T-helper 2 cell treated with Interferon-gamma antibody and Interleukin-4, amounts not matched to agents 5 μg/mL and 100 μg/mL, for 36 hours (primary cell): ENCODE data around the gene BEST1.

Experiments
- DNase-seq: peaks from one replicate; pipeline ENCODE4 v3.0.0; 2021; ENCODE audit warnings: low spot score
- H3K27ac Mint-ChIP-seq: one replicate; pipeline ENCODE4 v1.8.0; 2021; ENCODE audit warnings: mild to moderate bottlenecking, mixed read lengths
- H3K27me3 Mint-ChIP-seq: one replicate; pipeline ENCODE4 v1.8.0; 2021; ENCODE audit warnings: low read depth, mixed read lengths
- H3K36me3 Mint-ChIP-seq: one replicate; pipeline ENCODE4 v1.8.0; 2021; ENCODE audit warnings: low read depth, mixed read lengths
- H3K4me1 Mint-ChIP-seq: one replicate; pipeline ENCODE4 v1.8.0; 2021; ENCODE audit warnings: low read depth, mixed read lengths
- H3K4me3 Mint-ChIP-seq: one replicate; pipeline ENCODE4 v1.8.0; 2022; ENCODE audit warnings: mild to moderate bottlenecking, moderate library complexity, mixed read lengths
- H3K9me3 Mint-ChIP-seq: one replicate; pipeline ENCODE4 v1.8.0; 2021; ENCODE audit warnings: mixed read lengths

The BEST1 gene

GRCh38 chr11:61911128-61911700, 38.9 kb upstream of the BEST1 start:
- no peaks in the 10 kb centered on the region for H3K36me3 Mint-ChIP-seq
- no peak for DNase-seq
- peaks cover 19% of the 10 kb centered on the region for H3K27me3 Mint-ChIP-seq
- H3K4me1 Mint-ChIP-seq, result no peaks in the 10 kb centered on the region
- H3K4me3 Mint-ChIP-seq, result no peak overlapping the region
- no peaks in the 10 kb centered on the region for H3K9me3 Mint-ChIP-seq
- H3K27ac Mint-ChIP-seq, result no peak overlapping the region

- Mint-ChIP-seq H3K27me3 (peaks cover 26% of the 10 kb centered on the region), H3K36me3 (no peaks in the 10 kb centered on the region), H3K4me3 (no peak overlapping the region), H3K27ac (no peak overlapping the region), H3K9me3 (no peaks in the 10 kb centered on the region), H3K4me1 (no peaks in the 10 kb centered on the region)
- DNase-seq, result no peak
Measured at GRCh38 chr11:61911701-61912529, 38.2 kb upstream of the BEST1 start.

- DNase-seq, result no peak
- Mint-ChIP-seq H3K27me3 (peaks cover 27% of the 10 kb centered on the region), H3K27ac (no peak overlapping the region), H3K4me1 (no peaks in the 10 kb centered on the region), H3K4me3 (no peak overlapping the region), H3K36me3 (no peaks in the 10 kb centered on the region), H3K9me3 (no peaks in the 10 kb centered on the region)
Measured at GRCh38 chr11:61912530-61912898, 37.6 kb upstream of the BEST1 start.

- no peaks in the 10 kb centered on the region for H3K36me3 Mint-ChIP-seq
- peaks cover 34% of the 10 kb centered on the region for H3K27me3 Mint-ChIP-seq
- no peak overlapping the region for H3K4me3 Mint-ChIP-seq
- peaks cover 4% of the 10 kb centered on the region for H3K4me1 Mint-ChIP-seq
- no peaks in the 10 kb centered on the region for H3K9me3 Mint-ChIP-seq
- H3K27ac Mint-ChIP-seq, result no peak overlapping the region
- no peak for DNase-seq
Measured at GRCh38 chr11:61912991-61913698, 37.0 kb upstream of the BEST1 start.

GRCh38 chr11:61913699-61914395, 36.3 kb upstream of the BEST1 start:
- no peak overlapping the region for H3K4me3 Mint-ChIP-seq
- H3K36me3 Mint-ChIP-seq, result no peaks in the 10 kb centered on the region
- peaks cover 4% of the 10 kb centered on the region for H3K4me1 Mint-ChIP-seq
- no peaks in the 10 kb centered on the region for H3K9me3 Mint-ChIP-seq
- peaks cover 41% of the 10 kb centered on the region for H3K27me3 Mint-ChIP-seq
- DNase-seq, result no peak
- H3K27ac Mint-ChIP-seq, result no peak overlapping the region

GRCh38 chr11:61914471-61915171, 35.5 kb upstream of the BEST1 start:
- Mint-ChIP-seq H3K9me3 (no peaks in the 10 kb centered on the region), H3K4me1 (peaks cover 4% of the 10 kb centered on the region), H3K27me3 (peaks cover 48% of the 10 kb centered on the region), H3K4me3 (no peak overlapping the region), H3K27ac (no peak overlapping the region), H3K36me3 (no peaks in the 10 kb centered on the region)
- DNase-seq, result no peak

- Mint-ChIP-seq H3K9me3 (no peaks in the 10 kb centered on the region), H3K4me1 (peaks cover 4% of the 10 kb centered on the region), H3K36me3 (no peaks in the 10 kb centered on the region), H3K27ac (no peak overlapping the region), H3K27me3 (peaks cover 56% of the 10 kb centered on the region), H3K4me3 (peak overlapping the region; percentile 24)
- DNase-seq, result no peak
Measured at GRCh38 chr11:61916737-61917333, 33.3 kb upstream of the BEST1 start.

GRCh38 chr11:61917334-61918109, 32.6 kb upstream of the BEST1 start, which contains the start of gene RAB3IL1:
Gene RAB3IL1, minus strand, starts transcription at chr11:61917566. Its CDS starts 199 bp downstream, at chr11:61917367.
- H3K36me3 Mint-ChIP-seq, result no peaks in the 10 kb centered on the region
- H3K9me3 Mint-ChIP-seq, result no peaks in the 10 kb centered on the region
- peaks cover 4% of the 10 kb centered on the region for H3K4me1 Mint-ChIP-seq
- DNase-seq, result no peak
- H3K27me3 Mint-ChIP-seq, result peaks cover 56% of the 10 kb centered on the region
- no peak within 1 kb of the TSS for H3K27ac Mint-ChIP-seq
- H3K4me3 Mint-ChIP-seq, result peak within 1 kb of the TSS; percentile 69

- Mint-ChIP-seq H3K9me3 (no peaks in the 10 kb centered on the region), H3K27me3 (peaks cover 56% of the 10 kb centered on the region), H3K27ac (no peak overlapping the region), H3K4me1 (peaks cover 4% of the 10 kb centered on the region), H3K4me3 (peak overlapping the region; percentile 69), H3K36me3 (no peaks in the 10 kb centered on the region)
- no peak for DNase-seq
Measured at GRCh38 chr11:61918251-61918937, 31.8 kb upstream of the BEST1 start.

- Mint-ChIP-seq H3K9me3 (no peaks in the 10 kb centered on the region), H3K36me3 (no peaks in the 10 kb centered on the region), H3K27ac (no peak overlapping the region), H3K4me1 (peaks cover 4% of the 10 kb centered on the region), H3K4me3 (no peak overlapping the region), H3K27me3 (peaks cover 53% of the 10 kb centered on the region)
- no peak for DNase-seq
Measured at GRCh38 chr11:61918938-61919704, 31.0 kb upstream of the BEST1 start.

- no peak for DNase-seq
- no peak overlapping the region for H3K4me3 Mint-ChIP-seq
- peaks cover 4% of the 10 kb centered on the region for H3K4me1 Mint-ChIP-seq
- peaks cover 49% of the 10 kb centered on the region for H3K27me3 Mint-ChIP-seq
- no peaks in the 10 kb centered on the region for H3K36me3 Mint-ChIP-seq
- no peaks in the 10 kb centered on the region for H3K9me3 Mint-ChIP-seq
- no peak overlapping the region for H3K27ac Mint-ChIP-seq
Measured at GRCh38 chr11:61919705-61920631, 30.2 kb upstream of the BEST1 start.
